Activated T-helper 1 cell treated with anti-CD3 and anti-CD28 coated beads, Interleukin-2, amount 50 U/mL, for 16 hours (primary cell): Measurements from ENCODE around the gene MSL3B.

Experiments
- DNase-seq, 2 donors: peaks; one replicate each; pipeline ENCODE4 v3.0.0-alpha.2; 2020; ENCODE audit warnings: low read depth in 1 of 2, low spot score in 1 of 2

Gene MSL3B

DNA sequence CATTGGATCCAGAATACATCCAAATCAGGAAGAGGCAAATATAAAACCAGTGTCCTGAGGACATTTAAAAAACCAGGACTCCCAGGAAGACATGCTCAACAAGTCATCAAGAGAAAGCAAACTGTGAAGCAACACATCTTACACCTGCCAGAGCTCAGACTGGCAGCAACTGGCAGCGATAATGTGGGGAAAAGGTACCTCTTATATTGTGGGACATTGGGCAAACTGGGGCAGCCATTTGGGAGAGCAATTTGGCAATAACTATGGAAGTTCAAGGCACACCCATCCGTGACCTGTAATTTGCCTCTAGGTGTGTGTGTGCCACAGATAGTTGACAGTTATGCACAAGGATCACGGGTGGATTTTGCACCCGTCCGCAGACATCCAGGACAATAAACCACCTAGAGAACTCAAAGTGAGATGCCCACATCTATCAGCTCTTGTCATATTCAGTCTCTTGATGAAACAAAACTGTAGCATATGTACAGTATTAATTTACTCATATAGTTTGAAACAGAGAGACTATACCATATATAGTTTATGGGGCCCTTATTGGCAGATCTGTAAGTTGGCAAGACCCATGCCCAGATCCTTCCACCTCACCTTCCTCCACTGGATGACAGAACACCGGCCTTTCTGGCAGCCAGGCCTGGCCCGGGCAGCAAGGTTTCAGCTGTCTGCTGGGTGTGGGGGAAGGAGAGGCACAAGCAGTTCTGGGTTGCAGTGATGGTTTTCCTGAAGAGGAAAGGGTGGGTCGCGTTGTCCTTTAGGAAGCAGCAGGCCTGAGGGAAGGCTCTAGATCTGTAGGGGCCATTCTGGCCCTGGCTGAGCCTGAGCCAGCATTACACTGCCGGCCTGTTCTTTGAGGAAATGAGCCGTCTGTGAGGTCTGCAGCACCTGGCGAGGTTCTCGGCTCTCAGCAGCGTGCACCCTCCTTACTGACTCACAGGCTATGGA, 32.7 kb downstream of the MSL3B start:
- DNase-seq: no peak

GRCh38 chr2:233833345-233833744, 34.8 kb downstream of the MSL3B start:
- DNase-seq: no peak

DNA sequence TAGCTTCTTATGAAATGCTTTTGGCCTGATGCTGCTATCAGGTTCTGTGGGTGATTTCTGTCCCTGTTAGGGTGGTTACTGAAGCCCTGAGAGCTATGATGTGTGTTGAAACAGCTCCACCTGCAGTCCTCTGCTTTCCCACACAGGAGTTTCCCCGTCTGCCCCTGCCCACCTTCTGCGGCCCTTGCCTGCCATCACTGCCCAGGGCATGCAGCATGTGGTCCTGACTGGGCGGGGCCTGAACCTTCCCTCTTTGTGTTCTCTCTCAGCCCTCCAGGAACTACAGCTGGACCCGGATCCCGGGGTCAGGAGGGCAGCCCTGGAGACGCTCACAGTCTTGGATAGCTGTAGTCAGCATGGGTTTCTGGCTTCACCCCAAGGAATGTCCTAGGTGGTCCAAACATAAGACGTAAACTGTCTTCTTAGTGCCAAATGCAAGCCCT, 35.3 kb downstream of the MSL3B start:
- no peak for DNase-seq

DNA sequence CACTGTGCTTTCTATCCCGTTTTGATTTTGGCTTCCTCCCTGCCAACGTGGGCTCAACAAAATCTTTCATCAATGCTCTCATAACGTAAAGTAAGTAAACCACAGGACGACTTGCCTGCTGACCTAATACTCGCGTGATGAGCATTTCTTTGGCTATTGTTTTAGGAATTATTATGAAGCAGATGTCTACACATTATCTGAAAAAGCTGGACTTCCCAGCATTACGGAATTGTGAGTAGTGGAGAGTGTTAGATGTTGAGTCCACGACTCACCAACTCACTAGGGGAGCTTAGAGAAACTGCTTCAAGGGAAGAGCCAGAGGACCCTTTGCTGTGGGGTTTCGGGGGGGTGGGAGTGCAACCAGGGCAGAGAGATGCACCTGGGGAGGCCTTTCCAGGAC, 35.8 kb downstream of the MSL3B start:
- DNase-seq: no peak

DNA sequence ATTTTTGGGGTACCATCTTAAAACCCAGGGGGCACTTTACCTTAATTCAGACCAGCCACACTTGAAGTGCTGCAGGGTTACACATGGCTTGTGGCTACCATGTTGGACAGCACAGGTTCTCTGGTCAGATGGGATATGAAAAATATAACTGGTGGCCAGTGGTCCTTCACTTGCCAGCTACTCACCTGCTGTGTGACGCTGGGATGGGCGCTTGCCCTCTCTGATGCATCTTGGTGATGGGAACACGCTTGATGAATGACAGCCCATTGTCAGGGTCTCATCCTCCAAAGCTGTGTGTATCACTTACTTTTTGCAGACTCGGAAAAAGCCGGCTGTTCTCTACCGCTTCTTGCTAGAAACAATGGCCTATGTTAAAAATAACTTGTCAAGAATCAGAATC, 36.3 kb downstream of the MSL3B start:
- DNase-seq: no peak

DNA sequence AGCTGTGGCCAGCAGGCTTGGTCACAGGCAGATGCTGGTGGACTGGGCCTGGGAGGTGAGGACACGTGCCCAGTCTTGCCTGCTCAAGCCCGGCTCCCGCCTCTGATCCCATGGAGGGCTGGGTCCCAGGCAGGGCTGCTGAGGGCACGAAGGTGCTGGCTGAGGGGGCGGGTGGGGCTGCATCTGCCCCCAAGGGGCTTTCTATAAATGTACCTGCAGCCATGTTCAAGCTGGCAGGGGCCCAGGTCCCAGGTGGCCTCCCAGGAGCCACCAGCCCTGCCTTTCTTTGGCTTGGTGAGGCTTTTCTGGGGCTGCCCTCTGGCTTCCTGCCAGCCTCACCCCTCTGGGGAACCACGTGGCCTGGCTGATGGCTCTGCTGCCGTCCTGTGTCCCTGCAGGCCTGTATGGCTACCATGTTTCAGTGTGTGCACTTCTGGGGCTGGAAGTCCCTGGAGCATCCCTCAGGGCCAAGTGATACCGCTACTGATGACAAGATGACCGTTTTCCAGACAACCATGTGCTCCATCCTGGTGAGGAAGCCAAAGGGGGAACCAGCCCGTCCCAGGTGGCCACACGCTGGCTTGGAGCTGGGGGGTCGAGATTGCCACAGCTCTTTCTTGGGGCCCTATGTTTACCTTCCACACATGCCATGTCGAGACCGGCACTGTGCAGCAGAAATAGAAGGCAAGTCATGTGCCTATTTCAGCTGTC, 37.0 kb downstream of the MSL3B start:
- no peak for DNase-seq

DNA sequence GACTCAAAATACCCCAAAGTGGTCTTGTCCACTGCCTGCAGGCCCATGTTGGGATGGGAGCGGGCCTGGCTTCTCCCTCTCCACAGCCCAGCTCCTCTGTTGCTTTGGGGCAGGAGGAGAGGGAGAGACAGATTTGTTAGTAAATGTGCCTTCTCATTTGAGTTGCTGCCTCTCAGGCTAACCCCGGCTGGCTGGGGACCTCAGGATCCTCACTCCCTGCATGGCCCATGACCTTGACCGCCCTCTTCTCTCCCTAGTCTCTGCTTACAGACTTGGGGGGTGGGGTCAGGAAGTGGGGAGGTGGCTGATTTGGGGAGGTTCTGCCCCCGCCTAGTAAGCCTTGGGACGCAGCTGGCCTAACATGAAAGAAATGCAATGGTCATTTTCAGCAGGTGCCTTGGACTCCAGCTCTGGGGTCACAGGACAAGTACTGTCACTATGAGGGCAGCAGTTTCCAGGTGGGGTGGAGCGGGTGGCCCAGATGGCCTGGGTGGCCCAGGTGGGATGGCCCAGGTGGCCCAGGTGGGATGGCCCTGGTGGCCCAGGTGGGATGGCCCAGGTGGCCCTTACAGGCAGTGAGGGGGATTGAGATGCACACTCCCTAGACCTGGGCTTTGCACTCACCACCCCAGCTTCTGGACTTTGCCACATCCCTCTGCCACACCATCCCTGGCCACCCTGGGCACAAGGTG, 37.9 kb downstream of the MSL3B start:
- DNase-seq: no peak

DNA sequence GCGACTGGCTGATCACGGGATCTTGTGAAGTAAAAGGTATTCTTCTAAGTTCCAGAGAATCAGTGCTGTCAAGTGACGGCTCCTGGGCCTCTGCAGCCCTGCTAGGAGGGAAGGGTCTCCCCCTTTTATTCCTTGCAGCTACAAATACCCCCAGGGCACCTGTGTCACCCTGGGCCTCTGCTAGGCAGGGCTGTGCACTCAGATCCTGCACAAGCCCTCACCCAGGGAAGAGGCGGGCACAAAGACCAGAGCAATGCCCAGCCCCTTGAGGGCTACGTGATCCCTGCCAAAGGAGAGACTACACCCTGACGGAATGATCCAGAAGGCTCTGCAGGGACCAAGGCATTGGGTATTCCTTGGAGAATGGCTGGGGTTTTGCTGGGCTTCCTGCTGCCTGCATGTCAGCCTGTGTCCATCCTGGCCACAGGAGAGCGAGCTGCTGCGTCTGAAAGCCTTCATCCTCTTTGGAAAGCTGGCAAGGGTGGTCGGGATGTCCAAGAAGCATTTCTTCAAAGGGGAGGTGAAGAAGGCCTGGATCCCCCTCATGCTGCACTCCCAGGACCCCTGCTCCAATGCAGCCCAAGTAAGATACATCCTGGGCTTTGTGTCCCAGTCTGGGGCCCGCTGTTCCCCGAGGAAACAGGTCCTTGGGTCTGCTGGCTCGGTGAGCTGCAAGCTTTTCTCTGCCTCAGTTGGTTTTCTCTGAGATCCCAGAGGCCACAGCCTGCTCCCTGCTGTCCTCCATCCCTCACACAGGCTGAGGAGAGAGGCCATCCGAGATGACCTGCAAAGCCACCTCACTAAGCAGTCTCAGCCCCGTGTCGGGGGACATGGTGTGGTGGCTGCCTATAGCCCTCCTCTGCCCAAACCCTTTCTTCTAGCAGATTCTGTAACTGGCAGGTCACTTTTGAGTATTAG, 38.7 kb downstream of the MSL3B start:
- DNase-seq: no peak

DNA sequence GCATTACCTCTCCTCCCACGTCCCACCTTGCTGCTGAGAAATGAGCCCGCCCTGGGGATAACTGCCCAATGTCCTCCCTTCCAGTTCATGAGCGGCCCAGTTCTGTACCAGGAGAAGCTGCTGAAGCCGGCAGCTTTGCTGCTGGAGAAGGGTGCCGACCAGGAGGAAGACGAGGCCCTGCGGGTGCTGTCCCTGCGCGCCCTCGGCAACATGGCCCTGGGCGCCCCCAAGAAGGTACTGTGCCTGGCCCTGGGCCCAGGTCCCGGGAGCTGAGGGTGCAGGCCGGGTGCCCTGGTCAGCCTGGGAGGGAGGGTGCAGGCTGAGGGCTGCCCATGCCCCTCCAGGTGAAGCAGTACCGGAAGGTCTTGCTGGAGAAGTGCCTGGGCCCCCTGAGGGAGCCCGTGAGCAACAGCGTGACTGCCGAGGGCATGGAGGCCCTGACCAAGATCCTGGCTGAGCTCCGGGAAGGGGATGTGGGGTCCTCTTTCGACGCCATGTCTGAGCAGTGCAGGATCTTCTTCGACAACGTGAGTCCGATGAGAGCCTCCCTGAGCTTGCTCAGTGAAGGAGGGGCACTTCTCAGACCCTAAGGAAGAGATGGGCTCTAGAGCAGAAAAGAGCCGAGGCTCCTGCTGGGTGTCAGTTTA, 39.5 kb downstream of the MSL3B start:
- DNase-seq: no peak

GRCh38 chr2:233824373-233824772, 43.8 kb downstream of the MSL3B start:
- no peak for DNase-seq

- DNase-seq: no peak
These were observed 44.5 kb downstream of the MSL3B start for GRCh38 chr2:233823731-233824121.

DNA sequence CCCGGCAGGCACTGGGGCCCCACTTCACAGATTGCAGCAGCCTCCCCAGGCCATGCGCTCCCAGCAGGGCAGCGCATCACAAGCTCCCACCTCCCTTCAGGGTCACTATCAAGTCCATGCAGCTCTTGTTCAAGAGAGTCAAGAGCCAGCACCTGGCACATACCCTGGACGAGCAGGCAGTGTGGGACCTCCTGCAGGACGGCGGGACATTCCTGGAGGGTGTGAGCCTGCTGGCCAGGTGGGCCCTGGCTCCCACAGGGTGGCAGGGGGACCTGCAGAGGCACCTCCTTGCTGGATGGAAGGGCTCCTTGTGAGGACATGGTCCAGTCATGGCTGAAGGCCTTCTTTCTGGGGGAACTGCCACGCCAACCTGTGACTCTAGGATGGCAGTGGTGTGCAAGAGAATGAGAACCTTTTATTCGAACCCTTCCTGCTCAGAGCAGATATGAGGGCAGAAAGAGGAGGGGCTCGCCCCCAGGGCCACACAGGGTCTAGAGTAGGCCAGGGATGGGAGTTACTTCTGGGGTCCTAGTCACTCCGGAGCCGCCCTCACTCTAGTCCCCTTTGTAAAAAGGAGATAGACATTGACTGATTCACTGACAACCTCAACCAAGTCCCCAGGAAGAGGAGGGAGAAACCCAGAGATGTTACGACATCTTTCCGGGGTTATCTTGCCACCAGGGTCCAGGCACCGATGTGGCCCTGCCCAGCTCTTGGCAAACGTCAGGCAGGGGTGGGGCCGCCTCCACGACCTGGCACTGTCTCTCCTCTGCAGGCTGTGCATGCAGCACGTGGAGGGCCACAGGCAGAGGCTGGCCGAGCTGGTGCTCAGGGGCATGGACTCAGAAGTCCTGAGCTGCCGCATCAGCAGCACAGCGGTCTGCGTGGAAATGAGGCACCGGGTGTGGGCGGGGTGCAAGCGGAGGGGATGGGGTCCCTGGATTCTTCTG, 45.1 kb downstream of the MSL3B start:
- DNase-seq: no peak

GRCh38 chr2:233822101-233822771, 46.0 kb downstream of the MSL3B start:
- DNase-seq: no peak

GRCh38 chr2:233821709-233822100, 46.5 kb downstream of the MSL3B start:
- DNase-seq: no peak

- no peak for DNase-seq
These were observed 47.0 kb downstream of the MSL3B start for GRCh38 chr2:233821196-233821595.

- DNase-seq: no peak
These were observed 47.4 kb downstream of the MSL3B start for GRCh38 chr2:233820774-233821105.

DNA sequence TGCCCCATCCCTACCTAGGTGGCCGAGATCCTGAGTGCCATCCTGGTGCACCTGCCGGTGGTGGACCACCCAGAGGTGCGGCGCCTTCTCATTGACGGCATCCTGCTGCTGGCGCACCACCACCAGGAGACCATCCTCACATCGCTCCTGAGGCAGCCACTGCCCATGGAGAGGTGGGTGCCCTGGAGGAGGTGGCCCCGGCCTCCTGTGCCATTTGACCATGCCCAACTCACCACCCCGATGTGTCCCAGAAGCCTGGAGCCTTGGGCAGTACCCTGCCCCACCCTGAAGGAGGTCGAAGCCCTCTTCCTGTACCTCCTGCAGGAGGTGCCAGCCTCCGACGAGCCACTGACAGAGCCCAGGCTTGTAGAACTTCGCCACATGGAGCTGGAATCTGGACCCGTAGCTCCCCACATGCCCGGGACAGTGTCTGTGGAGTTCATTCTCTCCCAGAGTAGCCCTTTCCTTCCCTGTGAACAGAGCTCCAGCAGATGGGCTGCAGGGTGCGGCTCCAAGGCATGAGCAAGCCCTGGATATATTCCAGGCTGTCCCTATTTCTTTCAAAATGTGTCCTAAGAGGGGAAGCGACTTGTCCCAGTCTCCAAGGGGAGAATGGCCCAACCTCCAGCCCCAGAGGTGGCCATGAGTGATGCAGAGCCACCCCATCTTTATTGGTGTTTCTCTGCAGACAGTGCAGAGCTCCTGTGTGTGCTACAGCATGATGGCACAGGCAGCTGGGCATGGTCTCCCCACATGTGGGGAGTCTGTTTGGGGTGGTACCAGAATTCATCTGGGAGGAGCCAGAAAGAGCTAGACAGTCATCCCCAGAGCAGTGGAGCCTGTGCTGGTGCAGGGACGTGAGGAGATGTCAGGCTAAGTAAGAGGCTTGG, 48.1 kb downstream of the MSL3B start:
- no peak for DNase-seq
